Measurements from ENCODE around the gene PRDM16. TPM values are rescaled to one million over a fixed set of nuclear protein-coding genes. Genes with fewer than 3 reads are reported as not detected.

Gene PRDM16
- total and polyA plus RNA-seq, 2 of the 4 experiments (the other 2 are of a cell fraction) = 0.02 TPM; not detected in 1

DNA sequence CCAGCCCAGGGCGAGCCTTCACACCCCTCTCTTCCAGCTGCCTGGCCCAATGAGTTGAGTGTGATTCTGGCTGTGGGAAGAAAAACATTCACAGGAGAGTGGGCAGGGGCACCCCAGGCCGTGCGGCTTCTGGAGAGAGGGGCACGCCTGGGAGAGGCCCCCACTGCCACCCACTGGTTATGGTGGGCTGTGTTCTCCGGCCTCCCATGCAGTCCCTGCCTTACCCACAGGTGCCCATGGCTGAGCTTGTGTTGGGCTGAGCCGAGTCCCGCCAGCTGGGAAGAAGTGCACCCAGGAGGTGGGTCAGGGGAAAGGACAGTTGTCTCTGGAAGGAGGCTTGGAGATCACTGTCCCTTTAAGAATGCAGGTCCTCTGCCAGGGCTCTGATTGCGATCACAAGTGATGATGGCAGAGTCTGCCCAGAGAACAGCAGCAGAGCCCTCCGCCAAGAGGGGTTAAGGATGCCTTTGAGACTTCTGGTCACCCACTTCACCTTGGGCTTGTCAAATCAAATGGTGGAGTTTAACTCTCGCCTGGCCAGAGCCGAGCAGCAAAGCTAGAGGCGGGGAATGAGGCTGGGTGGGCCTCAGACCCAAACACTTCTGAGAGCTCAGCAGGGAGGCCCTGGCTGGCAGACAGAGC is 260.8 kb downstream of the PRDM16 start:
- 75% methylated on average over 1 of the region's 12 CpGs; no CpG with 5 or more reads in 1 of the 2 experiments for WGBS, 2 experiments (ENCODE audit: extremely low coverage in 2 of 2, insufficient read length in 1 of 2)
- Histone ChIP-seq H3K23ac (ENCODE audit: low read depth, low read length) (no peak overlapping the region), H2BK5ac (ENCODE audit: low read depth, low read length, poor library complexity, severe bottlenecking) (no peak overlapping the region)

More for the DNA sequence above, 260.8 kb downstream of the PRDM16 start:
- Histone ChIP-seq H3K27ac (ENCODE audit: insufficient read depth, low read length) (no peak overlapping the region), H4K8ac (ENCODE audit: low read depth in 2 of 2, low read length in 2 of 2) (no peak overlapping the region), H2BK15ac (ENCODE audit: low read depth, low read length) (no peak overlapping the region), H3K14ac (replicated peaks; ENCODE audit: low read depth, low read length) (no peak overlapping the region), H4K20me1 (ENCODE audit: insufficient read depth, low read length) (no peaks in the 10 kb centered on the region), H3K36me3 (ENCODE audit: control insufficient read depth, insufficient read depth, low read length) (no peaks in the 10 kb centered on the region), H2AK9ac (replicated peaks; ENCODE audit: low read depth, low read length, poor library complexity) (no peak overlapping the region), H3K18ac (ENCODE audit: low read depth, low read length) (no peak overlapping the region), H3K27me3 (ENCODE audit: control insufficient read depth, insufficient read depth, low read length) (no peaks in the 10 kb centered on the region; the same call in 1 of the 2 replicates), H3K56ac (ENCODE audit: extremely low read depth, insufficient read depth, low read length) (no peak overlapping the region), H4K91ac (ENCODE audit: insufficient read depth, low read depth, low read length) (no peak overlapping the region), H3K4me1 (ENCODE audit: control insufficient read depth, insufficient read depth, low read length) (no peaks in the 10 kb centered on the region), H2AFZ (replicated peaks; ENCODE audit: low read length, poor library complexity) (no peak overlapping the region), H3K79me1 (ENCODE audit: low read depth in 1 of 2, low read length in 2 of 2) (no peaks in the 10 kb centered on the region), H4K5ac (ENCODE audit: low read depth, low read length) (no peak overlapping the region), H2AK5ac (ENCODE audit: low read depth, low read length) (no peak overlapping the region), H2BK120ac (ENCODE audit: low read depth, low read length) (no peak overlapping the region), H3K9me1 (ENCODE audit: insufficient read depth, low read length) (no peaks in the 10 kb centered on the region), H2BK20ac (ENCODE audit: low read depth, low read length) (no peak overlapping the region), H3K4me2 (ENCODE audit: low read depth, low read length) (no peak overlapping the region), H3K9ac (ENCODE audit: low read depth, low read length) (no peak overlapping the region), H3K4ac (ENCODE audit: low read depth, low read length) (no peak overlapping the region), H3K4me3 (ENCODE audit: insufficient read depth, low read depth, low read length) (no peak overlapping the region), H3K9me3 (ENCODE audit: control insufficient read depth, insufficient read depth, low read length) (peaks cover 4% of the 10 kb centered on the region; the same call in 1 of the 2 replicates)
- no peak for DNase-seq
- BruUV-seq (replicated peaks) = no TSS peak
- ATAC-seq (ENCODE audit: low read depth) = no peak
- dilution Hi-C loops (cut with HindIII; ENCODE audit: low sequenced_read_pairs, unreplicated experiment) (no loop called here), in situ Hi-C loops (cut with MboI; ENCODE audit: low sequenced_read_pairs) (no loop called here), intact Hi-C loops (cut with micrococcal nuclease) (no loop called here)
- ChIA-PET CTCF (no interaction called here), POLR2A (ENCODE audit: unreplicated experiment) (no interaction called here)
- TF ChIP-seq NFE2L2 (IDR thresholded peaks at IDR 0.05; ENCODE audit: low read depth, low read length) = no peak
